SK-N-SH treated with all-trans-retinoic acid at 6 μM for 48 hours (cell line): ENCODE data around the gene ZNF385B.

Experiments
- ATAC-seq: fragments of 200-7000 bp; cut with Tn5 transposase; 3 replicates; pipeline ENCODE4 v1.9.1; 2020; ENCODE audit warnings: mild to moderate bottlenecking, moderate library complexity
- ARNTL ChIP-seq: fragments of 450-650 bp; formaldehyde crosslinking; IDR thresholded peaks from 2 replicates; pipeline ENCODE4 v1.5.0; 2020; ENCODE audit warnings: low read depth, mild to moderate bottlenecking, moderate library complexity, borderline replicate concordance
- BACH2 ChIP-seq: fragments of 250-450 bp; sonication (Bioruptor Pico); IDR thresholded peaks from 2 replicates; pipeline ENCODE4 v1.9.0; 2021; ENCODE audit warnings: mild to moderate bottlenecking, borderline replicate concordance
- CREB5 ChIP-seq: fragments of 250-450 bp; sonication (Bioruptor Pico); IDR thresholded peaks from 2 replicates; pipeline ENCODE4 v1.5.1; 2020; ENCODE audit warnings: low read depth, mild to moderate bottlenecking, moderate library complexity
- CSDC2 ChIP-seq: fragments of 250-450 bp; sonication (Bioruptor Pico); IDR thresholded peaks from 2 replicates; pipeline ENCODE4 v1.5.0; 2020; ENCODE audit warnings: mild to moderate bottlenecking, moderate library complexity
- ESRRG ChIP-seq: fragments of 250-450 bp; sonication (Bioruptor Pico); IDR thresholded peaks from 2 replicates; pipeline ENCODE4 v1.6.1; 2021; ENCODE audit warnings: mild to moderate bottlenecking
- GLIS3 ChIP-seq: fragments of 250-450 bp; sonication (Bioruptor Pico); IDR thresholded peaks from 2 replicates; pipeline ENCODE4 v1.5.0; 2020; ENCODE audit warnings: mild to moderate bottlenecking, moderate library complexity
- OSR1 ChIP-seq: fragments of 250-450 bp; sonication (Bioruptor Pico); IDR thresholded peaks from 2 replicates; pipeline ENCODE4 v1.8.0; 2022; ENCODE audit warnings: moderate library complexity, mild to moderate bottlenecking, inconsistent platforms
- PATZ1 ChIP-seq: fragments of 250-450 bp; sonication (Bioruptor Pico); IDR thresholded peaks from 2 replicates; pipeline ENCODE4 v1.8.0; 2020; ENCODE audit warnings: mild to moderate bottlenecking, moderate library complexity, borderline replicate concordance
- POU6F1 ChIP-seq: fragments of 250-450 bp; sonication (Bioruptor Pico); IDR thresholded peaks from 2 replicates; pipeline ENCODE4 v1.8.0; 2021; ENCODE audit warnings: low read depth, mild to moderate bottlenecking, moderate library complexity, borderline replicate concordance
- PPARA ChIP-seq: fragments of 250-450 bp; sonication (Bioruptor Pico); IDR thresholded peaks from 2 replicates; pipeline ENCODE4 v1.5.0; 2020; ENCODE audit warnings: mild to moderate bottlenecking, borderline replicate concordance
- RARB ChIP-seq: fragments of 250-450 bp; sonication (Bioruptor Pico); IDR thresholded peaks from 2 replicates; pipeline ENCODE4 v1.8.0; 2021; ENCODE audit warnings: mild to moderate bottlenecking, moderate library complexity
- SNAI2 ChIP-seq: fragments of 250-450 bp; sonication (Bioruptor Pico); IDR thresholded peaks from 2 replicates; pipeline ENCODE4 v1.5.0; 2020; ENCODE audit warnings: mild to moderate bottlenecking, moderate library complexity
- TCF4 ChIP-seq: fragments of 250-450 bp; sonication (Bioruptor Pico); IDR thresholded peaks from 2 replicates; pipeline ENCODE4 v1.8.0; 2021; ENCODE audit warnings: mild to moderate bottlenecking, moderate library complexity, borderline replicate concordance
- TOX ChIP-seq: fragments of 250-450 bp; sonication (Bioruptor Pico); IDR thresholded peaks from 2 replicates; pipeline ENCODE4 v1.8.0; 2021; ENCODE audit warnings: mild to moderate bottlenecking, moderate library complexity, borderline replicate concordance
- TSHZ2 ChIP-seq: fragments of 250-450 bp; sonication (Bioruptor Pico); IDR thresholded peaks from 2 replicates; pipeline ENCODE4 v1.5.0; 2020; ENCODE audit warnings: mild to moderate bottlenecking, moderate library complexity
- ZC3H10 ChIP-seq: fragments of 250-450 bp; sonication (Bioruptor Pico); IDR thresholded peaks from 2 replicates; pipeline ENCODE4 v1.5.1; 2021; ENCODE audit warnings: mild to moderate bottlenecking, moderate library complexity
- ZFP3 ChIP-seq: fragments of 250-450 bp; sonication (Bioruptor Pico); IDR thresholded peaks from 2 replicates; pipeline ENCODE4 v1.5.0; 2020; ENCODE audit warnings: mild to moderate bottlenecking, moderate library complexity
- ZFP30 ChIP-seq: fragments of 450-650 bp; formaldehyde crosslinking; IDR thresholded peaks from 2 replicates; pipeline ENCODE4 v1.5.0; 2022; ENCODE audit warnings: mild to moderate bottlenecking, moderate library complexity
- ZNF565 ChIP-seq: fragments of 450-650 bp; formaldehyde crosslinking; conservative IDR thresholded peaks from 2 replicates; pipeline ENCODE4 v1.5.0; 2020; ENCODE audit warnings: low read depth, mild to moderate bottlenecking, moderate library complexity
- ZNF8 ChIP-seq: fragments of 450-650 bp; formaldehyde crosslinking; IDR thresholded peaks from 2 replicates; pipeline ENCODE4 v1.5.0; 2020; ENCODE audit warnings: mild to moderate bottlenecking, moderate library complexity

The ZNF385B gene

GRCh38 chr2:179772346-179772745 is 89.1 kb downstream of the ZNF385B start (continued):
- TF ChIP-seq PATZ1 (CRISPR knock-in tag) (no peak), SNAI2 (CRISPR knock-in tag) (no peak), TCF4 (CRISPR knock-in tag) (no peak), TOX (CRISPR knock-in tag) (no peak), ZC3H10 (CRISPR knock-in tag) (no peak), BACH2 (no peak), POU6F1 (no peak), ESRRG (CRISPR knock-in tag) (no peak)

GRCh38 chr2:179771791-179772190 is 89.6 kb downstream of the ZNF385B start:
- no peak for ATAC-seq
- no peak for TF ChIP-seq TSHZ2 (CRISPR knock-in tag)

GRCh38 chr2:179770029-179770428 is 91.4 kb downstream of the ZNF385B start:
- TF ChIP-seq SNAI2 (CRISPR knock-in tag) (no peak), ARNTL (CRISPR knock-in tag) (no peak), GLIS3 (CRISPR knock-in tag) (no peak), CREB5 (CRISPR knock-in tag) (no peak), ZNF565 (CRISPR knock-in tag) (no peak), PPARA (CRISPR knock-in tag) (no peak)
- ATAC-seq: no peak

- TF ChIP-seq TSHZ2 (CRISPR knock-in tag) (no peak), PATZ1 (CRISPR knock-in tag) (no peak), ZNF8 (no peak), RARB (CRISPR knock-in tag) (no peak), ZC3H10 (CRISPR knock-in tag) (no peak), PPARA (CRISPR knock-in tag) (no peak), ZNF565 (CRISPR knock-in tag) (no peak), POU6F1 (no peak), TOX (CRISPR knock-in tag) (no peak), BACH2 (no peak), CSDC2 (CRISPR knock-in tag) (no peak), ZFP30 (CRISPR knock-in tag) (no peak), TCF4 (CRISPR knock-in tag) (no peak), ESRRG (CRISPR knock-in tag) (no peak), SNAI2 (CRISPR knock-in tag) (no peak), OSR1 (no peak), ZFP3 (CRISPR knock-in tag) (no peak), GLIS3 (CRISPR knock-in tag) (no peak)
- ATAC-seq: no peak
Observed at GRCh38 chr2:179769323-179769722, 92.1 kb downstream of the ZNF385B start.
